Adrenal gland (tissue), 5 donors: ENCODE measurements around the gene RBPJ.

Source experiments
- POLR2A ChIP-seq, 2 donors: fragments of 450-650 bp; IDR thresholded peaks; one replicate each; pipeline ENCODE4 v1.6.1; 2017; ENCODE audit warnings: antibody characterized with exemption in 2 of 2, mild to moderate bottlenecking in 2 of 2, moderate library complexity in 1 of 2
- TF ChIP-seq, protein P1 (sequence below), 6 experiments: fragments of 450-650 bp in 4 of 6; fragments of 200-600 bp in 2 of 6; sonication (generic) in 1 of 6; IDR thresholded peaks; 1 replicate in 5 of 6; 2 replicates in 1 of 6; pipeline versions ENCODE4 v1.5.1 to v1.8.0; 2016 to 2021; ENCODE audit warnings: antibody characterized with exemption in 6 of 6, mild to moderate bottlenecking in 2 of 6, moderate library complexity in 1 of 6
- donor health status: DM: no; HTN: no; CAD: no.

DNA sequence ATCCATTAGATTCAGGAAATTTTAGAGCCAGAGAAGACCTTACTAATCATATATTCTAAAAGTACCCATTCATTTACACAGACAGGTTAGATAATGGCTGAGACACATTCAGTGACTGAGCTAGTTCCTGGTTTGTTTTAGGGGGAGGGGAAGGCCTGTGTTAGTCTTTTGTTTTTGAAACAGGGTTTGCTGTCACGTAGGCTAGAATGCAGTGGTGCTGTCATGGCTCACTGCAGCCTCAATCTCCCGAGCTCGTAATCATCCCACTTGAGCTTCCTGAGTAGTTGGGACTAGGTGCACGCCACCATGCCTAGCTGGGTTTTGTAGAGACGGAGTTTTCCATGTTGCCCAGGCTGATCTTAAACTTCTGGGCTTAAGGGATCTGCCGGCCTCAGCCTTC lies 10.1 kb downstream of the RBPJ start:
- TF ChIP-seq POLR2A (IDR thresholded peaks at IDR 0.05), result no peak
- TF ChIP-seq, protein P1, sequence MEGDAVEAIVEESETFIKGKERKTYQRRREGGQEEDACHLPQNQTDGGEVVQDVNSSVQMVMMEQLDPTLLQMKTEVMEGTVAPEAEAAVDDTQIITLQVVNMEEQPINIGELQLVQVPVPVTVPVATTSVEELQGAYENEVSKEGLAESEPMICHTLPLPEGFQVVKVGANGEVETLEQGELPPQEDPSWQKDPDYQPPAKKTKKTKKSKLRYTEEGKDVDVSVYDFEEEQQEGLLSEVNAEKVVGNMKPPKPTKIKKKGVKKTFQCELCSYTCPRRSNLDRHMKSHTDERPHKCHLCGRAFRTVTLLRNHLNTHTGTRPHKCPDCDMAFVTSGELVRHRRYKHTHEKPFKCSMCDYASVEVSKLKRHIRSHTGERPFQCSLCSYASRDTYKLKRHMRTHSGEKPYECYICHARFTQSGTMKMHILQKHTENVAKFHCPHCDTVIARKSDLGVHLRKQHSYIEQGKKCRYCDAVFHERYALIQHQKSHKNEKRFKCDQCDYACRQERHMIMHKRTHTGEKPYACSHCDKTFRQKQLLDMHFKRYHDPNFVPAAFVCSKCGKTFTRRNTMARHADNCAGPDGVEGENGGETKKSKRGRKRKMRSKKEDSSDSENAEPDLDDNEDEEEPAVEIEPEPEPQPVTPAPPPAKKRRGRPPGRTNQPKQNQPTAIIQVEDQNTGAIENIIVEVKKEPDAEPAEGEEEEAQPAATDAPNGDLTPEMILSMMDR (IDR thresholded peaks at IDR 0.05), result no peak
